EL (cell line): ENCODE measurements around the gene ZNF768.
A peak's percentile ranks its signal among the peaks of the same experiment; 100 is the strongest.
"Not testable (repeated sequence)": the region's sequence is repeated elsewhere in the genome, so short reads cannot be mapped to it uniquely, and the experiment has no call there.

Source experiments
- DNase-seq: peaks from one replicate; pipeline ENCODE4 v3.0.0-alpha.2; 2016

The ZNF768 gene

GRCh38 chr16:30555315-30556124 lies 29.2 kb upstream of the ZNF768 start:
- DNase-seq, result no peak

GRCh38 chr16:30554557-30555314 lies 28.4 kb upstream of the ZNF768 start:
- no peak for DNase-seq

- no peak for DNase-seq
Measured at GRCh38 chr16:30553393-30553899, 27.1 kb upstream of the ZNF768 start.

DNA sequence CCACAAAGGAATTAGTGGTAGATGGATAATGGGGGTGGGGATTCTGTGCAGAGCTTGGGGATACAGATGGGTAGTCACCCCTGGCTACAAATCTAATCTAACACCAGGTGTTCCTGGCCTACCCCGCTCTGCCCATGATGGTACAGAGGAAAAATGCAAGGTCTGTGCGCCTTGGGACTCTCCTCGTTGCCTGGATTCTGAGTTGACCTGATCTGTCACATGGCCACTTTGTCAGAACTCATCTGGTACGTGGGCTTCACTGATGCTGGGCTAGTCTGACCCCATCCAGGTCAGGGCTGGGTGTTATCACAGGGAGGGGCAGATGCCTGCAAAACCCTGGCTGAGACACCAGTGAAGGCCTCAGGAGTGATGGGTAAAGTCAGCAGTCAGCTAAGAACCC lies 26.6 kb upstream of the ZNF768 start:
- DNase-seq, result no peak

DNA sequence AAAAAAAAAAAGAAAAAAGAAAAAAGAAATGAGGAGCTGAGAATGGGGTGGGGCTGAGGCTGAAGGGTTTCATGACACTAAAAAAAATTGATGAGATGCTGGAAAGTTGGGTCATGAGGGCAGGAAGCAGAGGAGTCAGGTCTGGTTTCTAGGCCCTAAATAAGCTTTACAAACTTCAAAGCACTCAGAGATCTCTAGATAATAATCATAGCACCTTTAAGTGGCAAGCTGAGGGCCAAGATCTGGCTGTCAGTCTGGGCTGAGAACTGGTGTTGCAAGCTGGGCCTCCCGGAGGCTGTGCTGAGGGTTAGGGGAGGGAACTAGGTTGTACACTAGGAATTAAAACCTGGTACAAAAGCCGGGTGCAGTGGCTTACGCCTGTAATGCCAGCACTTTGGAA lies 25.4 kb upstream of the ZNF768 start:
- no peak for DNase-seq

- DNase-seq, result no peak
Measured at GRCh38 chr16:30548416-30549253, 22.3 kb upstream of the ZNF768 start.

DNA sequence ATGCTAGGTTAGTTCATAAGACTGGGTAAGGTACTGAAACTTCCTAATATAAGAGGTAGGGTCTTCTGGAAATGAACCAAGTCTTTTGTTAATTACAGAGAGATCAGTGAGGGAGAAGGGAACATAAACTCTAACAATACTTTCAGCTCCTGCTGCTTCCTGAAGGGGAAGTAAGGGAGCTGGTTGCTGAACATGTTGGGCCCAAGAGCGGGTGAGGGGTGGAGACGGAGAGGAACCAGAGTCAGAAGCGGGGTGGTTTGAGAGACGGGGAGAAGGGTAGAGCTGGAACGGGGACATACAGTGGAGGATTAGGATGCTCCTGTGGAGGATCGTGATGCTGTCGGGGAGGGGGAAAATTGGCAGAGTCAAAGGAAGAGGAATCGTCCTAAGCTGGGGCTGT lies 19.7 kb upstream of the ZNF768 start:
- no peak for DNase-seq

DNA sequence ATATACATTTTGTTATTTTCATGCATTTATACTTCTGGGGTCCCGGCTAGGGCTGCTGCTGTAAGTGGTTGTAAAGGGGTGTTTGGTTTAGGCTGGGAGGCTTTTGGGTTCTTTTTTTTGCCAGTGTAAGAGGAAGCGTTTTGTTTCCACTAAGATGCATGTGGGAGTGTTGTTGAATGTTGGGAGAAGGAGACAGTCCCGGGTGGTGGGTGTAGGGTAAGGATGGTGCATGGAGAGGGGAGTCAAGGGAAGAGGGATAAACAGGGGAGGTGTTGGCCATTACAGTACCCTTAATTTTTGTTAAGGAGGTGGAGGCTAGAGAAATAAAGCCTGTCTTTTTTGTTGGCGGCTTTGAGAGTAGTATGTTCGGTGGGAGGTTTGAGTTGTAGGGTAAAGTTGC lies 16.7 kb upstream of the ZNF768 start:
- no peak for DNase-seq

DNA sequence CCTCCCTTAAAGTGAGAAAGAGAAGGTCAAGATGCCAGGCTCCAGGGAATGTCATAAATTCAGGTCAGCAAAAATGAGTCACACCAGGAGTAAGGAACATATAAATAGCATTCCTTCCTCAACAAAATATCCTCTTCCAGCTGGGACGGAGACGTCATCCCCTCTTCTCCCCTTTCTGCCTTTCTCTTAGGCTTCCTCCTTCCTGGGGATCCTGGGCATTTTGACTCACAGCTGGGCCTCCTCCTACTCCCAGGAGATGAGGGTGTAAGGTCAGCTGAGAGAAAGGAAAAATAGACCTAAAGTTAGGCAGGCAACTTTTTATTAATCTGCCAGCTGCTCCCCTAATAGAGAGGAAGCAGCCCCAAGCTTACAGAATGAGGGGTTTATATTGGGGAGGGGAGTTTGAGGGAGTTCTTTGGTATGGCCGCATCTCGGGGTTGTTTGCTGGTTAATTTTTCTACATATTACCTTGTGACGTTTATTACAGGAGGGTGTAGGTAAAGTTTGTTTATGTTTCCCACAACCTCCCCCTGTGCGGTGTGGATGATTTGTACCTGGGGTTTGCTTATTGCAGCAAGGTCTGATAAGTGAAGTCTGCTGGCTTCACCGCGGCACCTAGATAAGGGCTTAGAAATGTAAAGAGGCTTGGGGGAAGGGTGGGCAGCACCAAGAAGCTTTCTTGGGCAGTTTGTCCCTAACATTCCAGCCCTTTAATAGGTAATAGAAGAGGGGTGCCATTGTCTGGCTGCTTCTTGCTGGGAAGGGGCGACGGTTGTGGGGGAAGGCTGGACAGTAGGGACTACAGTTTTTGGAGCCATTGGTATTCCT lies 15.3 kb upstream of the ZNF768 start:
- peak; percentile 56 for DNase-seq

- not testable (repeated sequence) for DNase-seq
Measured at GRCh38 chr16:30540916-30541464, 14.6 kb upstream of the ZNF768 start.

DNA sequence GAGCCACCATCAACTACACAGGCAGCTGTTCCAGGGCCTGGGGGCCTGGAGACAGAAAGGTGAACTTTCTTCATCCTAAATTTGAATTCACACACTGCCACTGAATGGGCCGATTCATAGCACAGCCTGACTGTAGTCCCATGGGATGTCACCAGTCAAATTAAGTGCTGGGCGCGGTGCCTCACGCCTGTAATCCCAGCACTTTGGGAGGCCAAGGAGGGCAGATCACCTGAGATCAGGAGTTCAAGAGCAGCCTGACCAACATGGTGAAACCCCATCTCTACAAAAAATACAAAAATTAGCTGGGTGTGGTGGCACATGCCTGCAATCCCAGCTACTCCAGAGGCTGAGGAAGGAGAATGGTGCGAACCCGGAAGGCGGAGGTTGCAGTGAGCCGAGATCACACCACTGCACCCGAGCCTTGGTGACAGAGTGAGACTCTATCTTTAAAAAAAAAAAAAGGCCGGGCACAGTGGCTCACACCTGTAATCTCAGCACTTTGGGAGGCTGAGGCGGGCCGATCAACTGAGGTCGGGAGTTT lies 13.7 kb upstream of the ZNF768 start:
- not testable (repeated sequence) for DNase-seq

GRCh38 chr16:30539000-30539964 lies 12.9 kb upstream of the ZNF768 start:
- DNase-seq, result no peak

- not testable (repeated sequence) for DNase-seq
Measured at GRCh38 chr16:30536391-30537024, 10.1 kb upstream of the ZNF768 start.

GRCh38 chr16:30535777-30536190 lies 9.4 kb upstream of the ZNF768 start:
- DNase-seq, result peak; percentile 71

DNA sequence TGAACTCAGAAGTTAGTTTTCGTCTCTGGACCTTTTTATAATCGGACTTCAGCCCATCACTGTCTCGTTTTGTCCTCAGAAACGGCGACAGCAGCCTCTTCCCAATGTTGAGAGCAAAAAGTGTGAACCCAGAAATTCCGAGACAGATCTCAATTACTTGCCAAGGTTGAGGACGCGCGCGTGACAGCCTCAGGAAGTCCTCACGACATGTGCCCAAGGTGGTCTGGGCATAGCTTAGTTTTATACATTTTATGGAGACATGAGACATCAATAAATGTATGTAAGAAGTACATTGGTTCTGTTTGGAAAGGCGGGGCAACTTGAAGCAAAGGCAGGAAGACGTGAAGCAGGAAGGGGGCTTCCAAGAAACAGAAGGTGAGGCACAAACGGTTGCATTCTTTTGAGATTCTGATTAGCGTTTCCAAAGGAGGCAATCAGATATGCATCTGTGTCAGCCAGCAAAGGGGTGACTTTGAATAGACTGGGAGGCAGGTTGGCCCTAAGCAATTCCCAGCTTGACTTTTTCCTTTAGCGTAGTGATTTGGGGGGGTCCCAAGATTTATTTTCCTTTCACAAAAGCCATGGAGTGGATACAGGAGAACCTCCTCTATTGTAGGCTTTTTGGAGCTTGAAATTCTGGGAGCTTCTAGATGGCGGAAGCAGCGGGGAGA lies 8.9 kb upstream of the ZNF768 start:
- DNase-seq, result no peak

- peak; percentile 76 for DNase-seq
Measured at GRCh38 chr16:30534368-30535105, 8.2 kb upstream of the ZNF768 start, which contains the start of gene ZNF747. ZNF747 (minus strand) TSS chr16:30534858; CDS start chr16:30534679, 179 bp downstream.

- peak; percentile 16 for DNase-seq
Measured at GRCh38 chr16:30533748-30534367, 7.5 kb upstream of the ZNF768 start.

DNA sequence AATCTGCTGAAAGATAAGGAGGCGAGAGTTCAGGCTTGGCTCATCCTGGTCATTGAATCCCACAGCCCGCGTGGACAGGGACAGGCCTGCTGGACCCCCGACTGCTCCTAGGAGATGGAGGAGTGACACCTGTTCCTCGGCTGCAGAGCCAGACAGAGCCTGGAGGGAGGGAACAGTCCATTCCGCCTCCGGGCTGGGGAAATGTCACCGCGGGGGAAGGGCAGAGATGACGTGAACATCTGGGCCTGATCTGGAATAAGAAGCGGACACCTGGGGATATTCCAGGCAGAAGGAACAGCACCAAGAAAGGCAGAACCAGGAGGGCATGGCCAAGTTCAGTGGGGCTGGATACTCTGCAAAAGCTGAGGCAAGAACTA lies 6.8 kb upstream of the ZNF768 start:
- DNase-seq, result no peak
